K562 (cell line): ENCODE results near the gene DLX6. TPM values are rescaled to one million over a fixed set of nuclear protein-coding genes. Genes with fewer than 3 reads are reported as not detected.

ENCODE experiments used
- ATAC-seq: fragments of 200-7000 bp; cut with Tn5 transposase; 3 replicates; pipeline ENCODE4 v1.9.1; 2020; ENCODE audit warnings: moderate library complexity
- BruUV-seq: library from RNA; stranded (reverse); fragments of 400-500 nt; replicated peaks from 2 replicates; lab custom pipeline; 2021; lab: Mats Ljungman, UMichigan
- CTCF ChIA-PET: fragments of 300-600 bp; formaldehyde crosslinking; extraction: SDS; loops from one replicate; lab custom pipeline; 2021; ENCODE audit warnings: low intra/inter-chr PET ratio; lab: Yijun Ruan, JAX
- POLR2A ChIA-PET: fragments of 300-600, 350-650 bp; sonication (Branson Sonifier 250); formaldehyde crosslinking; extraction: SDS; loops from one replicate; lab custom pipeline; 2021; ENCODE audit warnings: antibody characterized with exemption, inconsistent platforms; lab: Yijun Ruan, JAX
- DNase-seq, 4 experiments: peaks; one replicate each; pipeline versions ENCODE4 v3.0.0 to v3.0.0-alpha.2; 2011 to 2018; ENCODE audit warnings: low spot score in 3 of 4, mixed read lengths in 3 of 4; ENCODE audit errors: extremely low read depth in 1 of 4
- FAIRE-seq: peaks from 2 replicates; lab custom pipeline; 2011; peaks lifted over from hg19 to GRCh38; lab: Jason Lieb, UNC
- H2AFZ ChIP-seq: 2 replicates; pipeline ENCODE4 v1.6.0; 2011; ENCODE audit warnings: low read depth, low read length, control low read depth, inconsistent platforms
- H3K27ac ChIP-seq: fragments of 200-600 bp; 3 replicates; pipeline ENCODE4 v1.8.0; 2011; ENCODE audit warnings: low read depth, mild to moderate bottlenecking, control low read depth, inconsistent platforms, low read length, moderate library complexity, mixed read lengths; ENCODE audit errors: extremely low read depth
- H3K27me3 ChIP-seq, 2 experiments: fragments of 300-600 bp in 1 of 2; 2 replicates in 1 of 2; 3 replicates in 1 of 2; pipeline versions ENCODE4 v1.6.0 to v1.8.0; 2011; ENCODE audit warnings: inconsistent platforms in 2 of 2, low read length in 2 of 2, mild to moderate bottlenecking in 1 of 2, mixed read lengths in 1 of 2, moderate library complexity in 1 of 2; ENCODE audit not compliant: control insufficient read depth in 2 of 2, insufficient read depth in 2 of 2
- H3K36me3 ChIP-seq: fragments of 300-600 bp; 3 replicates; pipeline ENCODE4 v1.8.0; 2011; ENCODE audit warnings: mild to moderate bottlenecking, low read length, inconsistent platforms; ENCODE audit not compliant: control insufficient read depth, insufficient read depth
- H3K4me1 ChIP-seq, 2 experiments: fragments of 200-600 bp in 1 of 2; replicated peaks in 1 of 2; 2 replicates in 1 of 2; 3 replicates in 1 of 2; pipeline versions ENCODE4 v1.5.1 to v1.8.0; 2011; ENCODE audit warnings: inconsistent platforms in 2 of 2, low read length in 2 of 2, mild to moderate bottlenecking in 1 of 2, mixed read lengths in 1 of 2, moderate library complexity in 1 of 2; ENCODE audit not compliant: control insufficient read depth in 2 of 2, insufficient read depth in 2 of 2
- H3K4me2 ChIP-seq: 2 replicates; pipeline ENCODE4 v1.6.1; 2011; ENCODE audit warnings: low read length, control low read depth, inconsistent platforms, mixed read lengths; ENCODE audit not compliant: insufficient read depth
- H3K4me3 ChIP-seq: fragments of 200-600 bp; sonication (generic), shearing (Covaris generic); 2 replicates; pipeline ENCODE4 v1.5.1; 2016; ENCODE audit warnings: control low read depth, inconsistent platforms
- H3K79me2 ChIP-seq: fragments of 200-600 bp; 3 replicates; pipeline ENCODE4 v1.8.0; 2011; ENCODE audit warnings: low read length, inconsistent platforms; ENCODE audit not compliant: control insufficient read depth, insufficient read depth
- H3K9ac ChIP-seq, 2 experiments: 2 replicates each; pipeline versions ENCODE4 v1.6.0 to v1.6.1; 2011; ENCODE audit warnings: low read depth in 2 of 2, low read length in 2 of 2, control low read depth in 1 of 2, inconsistent platforms in 1 of 2, mild to moderate bottlenecking in 1 of 2, mixed read lengths in 1 of 2; ENCODE audit not compliant: insufficient read depth in 1 of 2
- H3K9me1 ChIP-seq: one replicate; pipeline ENCODE4 v1.6.0; 2011; ENCODE audit warnings: inconsistent platforms, mild to moderate bottlenecking, low read length, moderate library complexity; ENCODE audit not compliant: control insufficient read depth, insufficient read depth
- H3K9me3 ChIP-seq: replicated peaks from 2 replicates; pipeline ENCODE4 v1.5.1; 2011; ENCODE audit warnings: low read depth, low read length, inconsistent platforms; ENCODE audit not compliant: control insufficient read depth, insufficient read depth
- H4K20me1 ChIP-seq: replicated peaks from 2 replicates; pipeline ENCODE4 v1.6.1; 2011; ENCODE audit warnings: low read length, inconsistent platforms, mixed read lengths; ENCODE audit not compliant: control insufficient read depth, insufficient read depth
- ATF1 ChIP-seq, 2 experiments: fragments of 450-650 bp in 1 of 2; IDR thresholded peaks; 2 replicates each; pipeline ENCODE4 v1.6.1; 2016; ENCODE audit warnings: missing compliant biosample characterization in 1 of 2, missing genetic modification characterization in 1 of 2
- BCL6 ChIP-seq: fragments of 250-450 bp; sonication (Bioruptor Pico); IDR thresholded peaks from 2 replicates; pipeline ENCODE4 v1.4.0; 2020
- FOXJ3 ChIP-seq: sonication (generic); formaldehyde crosslinking; IDR thresholded peaks from 2 replicates; pipeline ENCODE4 v1.4.0; 2020; ENCODE audit warnings: mild to moderate bottlenecking, missing genetic modification reagents
- NFXL1 ChIP-seq: fragments of 450-650 bp; formaldehyde crosslinking; IDR thresholded peaks from 2 replicates; pipeline ENCODE4 v1.4.0; 2021; ENCODE audit warnings: mild to moderate bottlenecking
- RAD51 ChIP-seq: fragments of 450-650 bp; IDR thresholded peaks from 2 replicates; pipeline ENCODE4 v1.7.1; 2016; ENCODE audit warnings: low read depth, mild to moderate bottlenecking, borderline replicate concordance
- RB1 ChIP-seq: fragments of 450-650 bp; IDR thresholded peaks from 2 replicates; pipeline ENCODE4 v1.6.1; 2017; ENCODE audit warnings: low read depth, mild to moderate bottlenecking
- SOX6 ChIP-seq: fragments of 450-650 bp; IDR thresholded peaks from 2 replicates; pipeline ENCODE4 v1.6.1; 2014; ENCODE audit warnings: mild to moderate bottlenecking
- ZNF561 ChIP-seq: fragments of 450-650 bp; formaldehyde crosslinking; conservative IDR thresholded peaks from 2 replicates; pipeline ENCODE4 v1.4.0; 2020; ENCODE audit warnings: mild to moderate bottlenecking, moderate library complexity
- WGBS: fragments of 100-300 bp; shearing (Covaris generic); methylation state at CpG from one replicate; pipeline ENCODE4 v1.1.6; 2016; ENCODE audit warnings: low coverage, mixed read lengths; ENCODE audit not compliant: insufficient coverage; ENCODE audit errors: missing lambda C conversion rate; 5-methylcytosine and 5-hydroxymethylcytosine counted together
- in situ Hi-C: fragments of 300-500 bp; cut with MboI; formaldehyde crosslinking; loops from 4 replicates; pipeline ENCODE4 v1.15.0; 2018; ENCODE audit warnings: inconsistent platforms, mixed read lengths
- intact Hi-C: fragments of 100-400 bp; cut with micrococcal nuclease; formaldehyde crosslinking; loops from 2 replicates; pipeline ENCODE4 v1.14.2; 2022
- polyA plus RNA-seq, 8 experiments: library from polyadenylated mRNA; depleted of rRNA in 4 of 8; stranded (reverse) in 5 of 8; unstranded in 3 of 8; fragments of >200 nt; fragmentation: Nextera tagmentation in 2 of 8; fragmentation: Illumina TruSeq in 1 of 8; extraction: Ambion mirVana in 2 of 8; extraction: Trizol in 1 of 8; gene quantifications; 2 replicates each; pipeline versions ENCODE4 v1.2.1 to v1.2.3, GENCODE V29; 2011 to 2014; ENCODE audit warnings: inconsistent platforms in 1 of 8, missing spikeins in 1 of 8
- total RNA-seq, 7 experiments: library from RNA; depleted of rRNA in 6 of 7; stranded (reverse); fragments of >200 nt in 6 of 7; fragmentation: Illumina TruSeq in 2 of 7; extraction: Trizol in 2 of 7; gene quantifications; 2 replicates each; pipeline versions ENCODE4 v1.2.1 to v1.2.3, GENCODE V29; 2011 to 2021; ENCODE audit warnings: low replicate concordance in 1 of 7
- TF ChIP-seq, protein P1 (sequence below), 2 experiments: fragments of 450-650 bp; formaldehyde crosslinking in 1 of 2; IDR thresholded peaks; 2 replicates each; pipeline versions ENCODE4 v1.4.0 to v1.6.1; 2014 to 2020; ENCODE audit warnings: mild to moderate bottlenecking in 2 of 2, borderline replicate concordance in 1 of 2, low read depth in 1 of 2

The DLX6 gene
- total and polyA plus RNA-seq, 9 of the 15 experiments (the other 6 are each of a cell fraction or from before 2014, with no cell fraction given) = not detected

DNA sequence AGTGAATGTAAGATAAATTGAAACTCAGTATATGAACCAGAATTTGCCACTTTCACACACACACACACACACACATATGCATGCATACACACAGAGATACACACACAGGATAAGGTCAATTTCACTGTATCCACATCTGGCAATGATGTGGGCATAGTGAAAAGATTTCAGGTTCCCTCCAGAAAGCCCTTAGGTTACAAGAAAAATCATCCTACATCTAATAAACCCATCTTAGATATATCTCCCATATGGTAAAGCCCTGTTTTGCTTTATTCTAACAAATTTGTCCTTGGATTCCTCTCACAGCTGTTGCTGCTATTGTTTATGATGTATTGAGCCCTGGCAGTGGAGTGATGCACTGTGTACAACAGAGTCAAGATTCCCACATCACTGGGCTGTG lies 27.9 kb upstream of the DLX6 start:
- POLR2A ChIA-PET = interaction anchor here (0.6 kb wide), 1 partner anchor 11 kb away, joined by 4 read pairs; no protein-coding TSS in a partner anchor
- no peak for FAIRE-seq

DNA sequence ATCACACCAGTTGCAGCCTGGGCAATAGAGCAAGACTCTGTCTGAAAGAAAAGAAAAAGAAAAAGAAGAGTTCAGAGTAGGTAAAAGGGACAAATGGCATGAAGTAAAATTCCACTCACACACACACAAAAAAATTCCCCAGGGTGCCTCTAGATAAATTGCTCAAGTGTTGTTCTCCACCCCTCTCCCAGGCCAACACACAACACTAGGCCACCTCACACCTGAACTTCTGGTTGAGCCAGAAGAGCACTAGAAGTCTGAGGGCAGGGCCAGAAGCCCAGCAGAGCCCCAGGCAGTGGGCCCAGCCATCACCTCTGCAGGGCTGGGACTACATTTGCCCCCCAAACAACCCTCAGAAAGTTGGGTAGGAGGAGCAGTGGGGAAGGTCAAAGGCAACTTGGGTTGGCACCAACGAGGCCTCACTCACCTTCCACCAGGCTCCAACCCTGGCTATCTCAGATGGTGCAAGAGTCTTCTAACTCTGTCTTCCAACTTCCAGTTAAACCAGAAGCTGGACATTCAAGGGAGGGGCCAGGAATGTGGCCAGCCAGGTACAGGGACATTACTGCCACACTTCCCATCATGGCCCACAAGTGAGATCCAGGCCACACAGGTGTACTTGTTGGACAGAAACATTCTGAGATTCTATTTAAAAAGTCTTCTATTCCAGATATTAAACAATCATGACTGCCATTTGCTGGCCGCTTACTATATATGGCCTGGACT lies 25.6 kb upstream of the DLX6 start:
- BruUV-seq = no TSS peak
- in situ Hi-C loops = no loop called here
- FAIRE-seq = no peak
- 0% methylated on average over 2 of the region's 2 CpGs for WGBS
- no peak overlapping the region for H2AFZ ChIP-seq
- no peaks in the 10 kb centered on the region for H3K79me2 ChIP-seq
- H3K9me1 ChIP-seq = no peaks in the 10 kb centered on the region
- H3K36me3 ChIP-seq = no peaks in the 10 kb centered on the region
- H3K4me3 ChIP-seq = no peak overlapping the region
- DNase-seq = no peak
- intact Hi-C loops = no loop called here
- no peak for ATAC-seq
- ChIA-PET CTCF (no interaction called here), POLR2A (no interaction called here)
- H3K4me1 ChIP-seq = no peaks in the 10 kb centered on the region
- H3K4me2 ChIP-seq = no peak overlapping the region
- TF ChIP-seq NFXL1 (CRISPR knock-in tag) (no peak), SOX6 (no peak)
- TF ChIP-seq, protein P1, sequence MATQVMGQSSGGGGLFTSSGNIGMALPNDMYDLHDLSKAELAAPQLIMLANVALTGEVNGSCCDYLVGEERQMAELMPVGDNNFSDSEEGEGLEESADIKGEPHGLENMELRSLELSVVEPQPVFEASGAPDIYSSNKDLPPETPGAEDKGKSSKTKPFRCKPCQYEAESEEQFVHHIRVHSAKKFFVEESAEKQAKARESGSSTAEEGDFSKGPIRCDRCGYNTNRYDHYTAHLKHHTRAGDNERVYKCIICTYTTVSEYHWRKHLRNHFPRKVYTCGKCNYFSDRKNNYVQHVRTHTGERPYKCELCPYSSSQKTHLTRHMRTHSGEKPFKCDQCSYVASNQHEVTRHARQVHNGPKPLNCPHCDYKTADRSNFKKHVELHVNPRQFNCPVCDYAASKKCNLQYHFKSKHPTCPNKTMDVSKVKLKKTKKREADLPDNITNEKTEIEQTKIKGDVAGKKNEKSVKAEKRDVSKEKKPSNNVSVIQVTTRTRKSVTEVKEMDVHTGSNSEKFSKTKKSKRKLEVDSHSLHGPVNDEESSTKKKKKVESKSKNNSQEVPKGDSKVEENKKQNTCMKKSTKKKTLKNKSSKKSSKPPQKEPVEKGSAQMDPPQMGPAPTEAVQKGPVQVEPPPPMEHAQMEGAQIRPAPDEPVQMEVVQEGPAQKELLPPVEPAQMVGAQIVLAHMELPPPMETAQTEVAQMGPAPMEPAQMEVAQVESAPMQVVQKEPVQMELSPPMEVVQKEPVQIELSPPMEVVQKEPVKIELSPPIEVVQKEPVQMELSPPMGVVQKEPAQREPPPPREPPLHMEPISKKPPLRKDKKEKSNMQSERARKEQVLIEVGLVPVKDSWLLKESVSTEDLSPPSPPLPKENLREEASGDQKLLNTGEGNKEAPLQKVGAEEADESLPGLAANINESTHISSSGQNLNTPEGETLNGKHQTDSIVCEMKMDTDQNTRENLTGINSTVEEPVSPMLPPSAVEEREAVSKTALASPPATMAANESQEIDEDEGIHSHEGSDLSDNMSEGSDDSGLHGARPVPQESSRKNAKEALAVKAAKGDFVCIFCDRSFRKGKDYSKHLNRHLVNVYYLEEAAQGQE (IDR thresholded peaks at IDR 0.05; ENCODE audit: borderline replicate concordance) = no peak
- TF ChIP-seq, protein P1 (CRISPR knock-in tag; IDR thresholded peaks at IDR 0.05; ENCODE audit: low read depth) = no peak
- H3K9me3 ChIP-seq = no peaks in the 10 kb centered on the region
- no peak overlapping the region for H3K27ac ChIP-seq
- H3K27me3 ChIP-seq = no peaks in the 10 kb centered on the region; a peak in 1 of 5 replicates
- H4K20me1 ChIP-seq = no peaks in the 10 kb centered on the region
- H3K9ac ChIP-seq = no peak overlapping the region

More for the DNA sequence above, 27.9 kb upstream of the DLX6 start:
- intact Hi-C loops (no loop called here), in situ Hi-C loops (no loop called here)
- Histone ChIP-seq H3K36me3 (no peaks in the 10 kb centered on the region), H3K4me2 (no peak overlapping the region), H3K79me2 (no peaks in the 10 kb centered on the region), H3K9ac (no peak overlapping the region), H3K9me3 (no peaks in the 10 kb centered on the region), H3K4me3 (no peak overlapping the region), H2AFZ (no peak overlapping the region), H3K27me3 (no peaks in the 10 kb centered on the region; a peak in 1 of 5 replicates), H4K20me1 (no peaks in the 10 kb centered on the region), H3K4me1 (no peaks in the 10 kb centered on the region), H3K9me1 (no peaks in the 10 kb centered on the region), H3K27ac (no peak overlapping the region)
- DNase-seq = no peak
- TF ChIP-seq FOXJ3 (CRISPR knock-in tag) = no peak
- TF ChIP-seq RB1 = no peak
- TF ChIP-seq ZNF561 (CRISPR knock-in tag) = no peak
- TF ChIP-seq ATF1 (CRISPR knock-in tag; IDR thresholded peaks at IDR 0.05) = no peak
- TF ChIP-seq ATF1 (tag; IDR thresholded peaks at IDR 0.05) = no peak
- no peak for TF ChIP-seq BCL6 (CRISPR knock-in tag)
- TF ChIP-seq RAD51 = no peak
- BruUV-seq = no TSS peak
- CTCF ChIA-PET = no interaction called here
- ATAC-seq = no peak
